ENCODE data around the gene FIBP. TPM values are rescaled to one million over a fixed set of nuclear protein-coding genes. Genes with fewer than 3 reads are reported as not detected.

The FIBP gene
- total and polyA plus RNA-seq, 2 of the 8 experiments (the other 6 are each of a cell fraction or from before 2014, with no cell fraction given), result 74.3 to 173 TPM

GRCh38 chr11:65843811-65844210 is 44.5 kb downstream of the FIBP start (continued):
- no peak for TF ChIP-seq CHD7 (IDR thresholded peaks at IDR 0.05; ENCODE audit: insufficient replicate concordance, low read length)
